Endothelial cell of umbilical vein (primary cell): ENCODE results near the gene LRFN2. TPM values are rescaled to one million over a fixed set of nuclear protein-coding genes. Genes with fewer than 3 reads are reported as not detected.

ENCODE experiments used
- BruUV-seq: library from RNA; stranded (reverse); fragments of 400-500 nt; replicated peaks from 2 replicates; lab custom pipeline; 2021; lab: Mats Ljungman, UMichigan
- CTCF ChIA-PET: fragments of 300-600, 350-600 bp; sonication (Branson Sonifier 250); formaldehyde crosslinking; loops from one replicate; lab custom pipeline; 2021; ENCODE audit warnings: antibody characterized with exemption, inconsistent platforms; lab: Charles Lee
- POLR2A ChIA-PET: fragments of 300-600, 350-600 bp; sonication (Branson Sonifier 250); formaldehyde crosslinking; loops from one replicate; lab custom pipeline; 2021; ENCODE audit warnings: antibody characterized with exemption, inconsistent platforms; lab: Charles Lee
- DNase-seq: peaks from one replicate; pipeline ENCODE4 v3.0.0-alpha.2; 2011; ENCODE audit warnings: low read depth, low spot score
- FAIRE-seq: peaks from 2 replicates; lab custom pipeline; 2011; peaks lifted over from hg19 to GRCh38; lab: Jason Lieb, UNC
- H2AFZ ChIP-seq: 2 replicates; pipeline ENCODE4 v1.6.0; 2012; ENCODE audit warnings: low read depth, low read length, control low read depth, inconsistent platforms
- H3K27ac ChIP-seq: 2 replicates; pipeline ENCODE4 v1.5.1; 2011; ENCODE audit warnings: low read depth, mild to moderate bottlenecking, control low read depth, low read length, moderate library complexity; ENCODE audit not compliant: insufficient read depth
- H3K27me3 ChIP-seq, 2 experiments: 2 replicates each; pipeline versions ENCODE4 v1.6.0 to v1.6.1; 2011; ENCODE audit warnings: low read length in 2 of 2, mixed read lengths in 1 of 2; ENCODE audit not compliant: control insufficient read depth in 2 of 2, insufficient read depth in 2 of 2
- H3K36me3 ChIP-seq, 2 experiments: 2 replicates in 1 of 2; 3 replicates in 1 of 2; pipeline ENCODE4 v1.5.1; 2011; ENCODE audit warnings: low read length in 2 of 2, mild to moderate bottlenecking in 1 of 2, moderate library complexity in 1 of 2; ENCODE audit not compliant: control insufficient read depth in 2 of 2, insufficient read depth in 2 of 2; ENCODE audit errors: extremely low read depth in 1 of 2
- H3K4me1 ChIP-seq: 3 replicates; pipeline ENCODE4 v1.5.1; 2011; ENCODE audit warnings: mild to moderate bottlenecking, low read length; ENCODE audit not compliant: control insufficient read depth, insufficient read depth; ENCODE audit errors: extremely low read depth
- H3K4me2 ChIP-seq: 2 replicates; pipeline ENCODE4 v1.6.1; 2011; ENCODE audit warnings: low read length, control low read depth, mixed read lengths; ENCODE audit not compliant: insufficient read depth
- H3K4me3 ChIP-seq, 3 experiments: fragments of 200-600 bp in 1 of 3; sonication (generic), shearing (Covaris generic) in 1 of 3; replicated peaks in 1 of 3; 2 replicates each; pipeline ENCODE4 v1.5.1; 2011 to 2016; ENCODE audit warnings: control low read depth in 3 of 3, low read length in 3 of 3, mild to moderate bottlenecking in 2 of 3, inconsistent platforms in 1 of 3, low read depth in 1 of 3, moderate library complexity in 1 of 3; ENCODE audit not compliant: insufficient read depth in 1 of 3
- H3K79me2 ChIP-seq: 2 replicates; pipeline ENCODE4 v1.6.0; 2012; ENCODE audit warnings: low read length, inconsistent platforms; ENCODE audit not compliant: control insufficient read depth, insufficient read depth
- H3K9ac ChIP-seq: replicated peaks from 2 replicates; pipeline ENCODE3; 2011; ENCODE audit warnings: low read length, control low read depth; ENCODE audit not compliant: insufficient read depth; ENCODE audit errors: extremely low read depth
- H3K9me1 ChIP-seq: replicated peaks from 3 replicates; pipeline ENCODE4 v1.6.0; 2011; ENCODE audit warnings: mild to moderate bottlenecking, low read length; ENCODE audit not compliant: control insufficient read depth, insufficient read depth; ENCODE audit errors: extremely low read depth
- H3K9me3 ChIP-seq: replicated peaks from 2 replicates; pipeline ENCODE4 v1.5.1; 2012; ENCODE audit warnings: low read length, inconsistent platforms; ENCODE audit not compliant: control insufficient read depth, insufficient read depth
- H4K20me1 ChIP-seq: replicated peaks from 2 replicates; pipeline ENCODE3; 2011; ENCODE audit warnings: mild to moderate bottlenecking, low read length; ENCODE audit not compliant: control insufficient read depth, insufficient read depth; ENCODE audit errors: extremely low read depth
- CTCF ChIP-seq, 2 donors: IDR thresholded peaks; 1 replicate in 1 of 2; 2 replicates in 1 of 2; pipeline ENCODE4 v1.5.1; 2011; ENCODE audit warnings: low read length in 2 of 2, mild to moderate bottlenecking in 2 of 2, moderate library complexity in 2 of 2, control low read depth in 1 of 2, inconsistent platforms in 1 of 2, low read depth in 1 of 2; ENCODE audit not compliant: insufficient read depth in 1 of 2; ENCODE audit errors: extremely low read depth in 1 of 2
- EZH2 ChIP-seq: IDR thresholded peaks from 2 replicates; pipeline ENCODE4 v1.6.1; 2012; ENCODE audit warnings: borderline replicate concordance, low read depth, mild to moderate bottlenecking, moderate library complexity, low read length, inconsistent platforms; ENCODE audit not compliant: severe bottlenecking
- FOS ChIP-seq: IDR thresholded peaks from 2 replicates; pipeline ENCODE4 v1.6.1; 2011; ENCODE audit warnings: mild to moderate bottlenecking, low read length, moderate library complexity, borderline replicate concordance; ENCODE audit not compliant: insufficient read depth
- GATA2 ChIP-seq: IDR thresholded peaks from 2 replicates; pipeline ENCODE4 v1.7.0; 2011; ENCODE audit warnings: low read depth, mild to moderate bottlenecking, moderate library complexity, mixed read lengths, low read length; ENCODE audit not compliant: insufficient read length, insufficient read depth
- JUN ChIP-seq: IDR thresholded peaks from 2 replicates; pipeline ENCODE4 v1.6.1; 2011; ENCODE audit warnings: borderline replicate concordance, low read depth; ENCODE audit not compliant: insufficient read length, insufficient read depth
- MAX ChIP-seq: IDR thresholded peaks from 2 replicates; pipeline ENCODE4 v1.6.1; 2011; ENCODE audit not compliant: insufficient read depth, insufficient read length
- MYC ChIP-seq: IDR thresholded peaks from one replicate; pipeline ENCODE4 v1.6.1; 2011; ENCODE audit warnings: mild to moderate bottlenecking, low read depth, low read length
- POLR2A ChIP-seq: IDR thresholded peaks from 2 replicates; pipeline ENCODE4 v1.6.1; 2012; ENCODE audit warnings: low read depth, mild to moderate bottlenecking, control low read depth, low read length
- POLR2AphosphoS5 ChIP-seq: IDR thresholded peaks from 2 replicates; pipeline ENCODE4 v1.6.1; 2012; ENCODE audit warnings: low read depth, mild to moderate bottlenecking, control low read depth, low read length, moderate library complexity; ENCODE audit not compliant: insufficient read depth
- dilution Hi-C: fragments of 300-500 bp; cut with MboI; formaldehyde crosslinking; loops from one replicate; pipeline ENCODE4 v1.15.0; 2019; ENCODE audit warnings: low sequenced_read_pairs; ENCODE audit not compliant: extremely low pct_ligation_motif_present
- intact Hi-C: fragments of 100-400 bp; cut with micrococcal nuclease; formaldehyde crosslinking; loops from one replicate; pipeline ENCODE4 v1.10.0; 2022
- polyA plus RNA-seq, 4 experiments: library from polyadenylated mRNA; depleted of rRNA in 3 of 4; stranded (reverse) in 3 of 4; unstranded in 1 of 4; fragments of >200 nt; gene quantifications; 2 replicates each; pipeline versions ENCODE4 v1.2.1 to v1.2.3, GENCODE V29; 2011 to 2012; ENCODE audit warnings: missing spikeins in 1 of 4
- total RNA-seq: library from RNA; stranded (reverse); gene quantifications from 2 replicates; pipeline ENCODE4 v1.2.3, GENCODE V29; 2021

The LRFN2 gene
- total and polyA plus RNA-seq, 2 donors (not counting 3 experiments of a cell fraction or from before 2014, with no cell fraction given): not detected

GRCh38 chr6:40568062-40568708 lies 19.0 kb downstream of the LRFN2 start:
- no peak for TF ChIP-seq GATA2
- no peak for TF ChIP-seq MAX
- TF ChIP-seq POLR2AphosphoS5: no peak
- TF ChIP-seq JUN: no peak
- TF ChIP-seq EZH2: no peak
- TF ChIP-seq MYC: no peak
- TF ChIP-seq FOS: no peak
- TF ChIP-seq POLR2A: no peak
- TF ChIP-seq CTCF (IDR thresholded peaks at IDR 0.05; ENCODE audit: extremely low read depth in 1 of 2, insufficient read depth in 1 of 2, low read depth in 1 of 2, low read length in 2 of 2): no peak
- no TSS peak for BruUV-seq
- H3K27ac ChIP-seq: no peak overlapping the region
- H3K4me1 ChIP-seq: no peaks in the 10 kb centered on the region
- no peak overlapping the region for H2AFZ ChIP-seq
- no peaks in the 10 kb centered on the region for H3K36me3 ChIP-seq
- ChIA-PET POLR2A (no interaction called here), CTCF (no interaction called here)
- no peaks in the 10 kb centered on the region for H3K9me1 ChIP-seq
- H3K9me3 ChIP-seq: no peaks in the 10 kb centered on the region
- H4K20me1 ChIP-seq: no peaks in the 10 kb centered on the region
- intact Hi-C loops (no loop called here), dilution Hi-C loops (no loop called here)
- H3K4me3 ChIP-seq: no peak overlapping the region
- FAIRE-seq (no peak), DNase-seq (no peak)
- no peak overlapping the region for H3K4me2 ChIP-seq
- H3K27me3 ChIP-seq: no peaks in the 10 kb centered on the region
- H3K9ac ChIP-seq: no peak overlapping the region
- H3K79me2 ChIP-seq: no peaks in the 10 kb centered on the region
